ENCODE results near the gene PIM3.
A peak's percentile ranks its signal among the peaks of the same experiment; 100 is the strongest.
"Not testable (repeated sequence)": the region's sequence is repeated elsewhere in the genome, so short reads cannot be mapped to it uniquely, and the experiment has no call there.

Gene PIM3

DNA sequence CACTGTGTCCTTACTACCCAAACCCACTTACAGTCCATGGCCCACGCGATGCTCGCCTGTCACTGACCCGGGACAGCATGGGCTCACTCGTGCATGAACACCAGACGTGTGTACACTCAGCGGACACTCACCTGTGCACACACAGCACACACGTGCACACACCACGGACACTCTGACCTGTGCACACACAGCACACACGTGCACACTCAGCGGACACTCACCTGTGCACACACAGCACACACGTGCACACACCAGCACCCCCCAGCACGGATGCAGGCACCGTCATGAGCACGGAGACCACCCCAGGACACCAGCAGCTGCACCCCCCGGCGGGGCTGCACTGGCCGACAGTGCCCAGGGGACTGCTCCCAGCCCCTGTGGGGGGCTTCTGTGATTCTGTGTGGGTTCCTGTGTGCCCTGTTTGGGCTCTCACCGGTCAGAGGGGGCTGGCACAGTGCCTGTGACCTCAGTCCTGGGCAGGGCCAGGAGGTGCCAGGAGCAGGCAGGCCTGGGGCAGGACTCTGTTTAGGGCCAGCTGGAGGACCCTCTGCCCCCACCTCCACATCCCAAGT is 21.9 kb upstream of the PIM3 start:
- Histone ChIP-seq H3K36me3 (ENCODE audit: control insufficient read depth, insufficient read depth, low read length) (no peaks in the 10 kb centered on the region), H3K27ac (ENCODE audit: low read depth, low read length) (no peak overlapping the region), H3K4me1 (ENCODE audit: control insufficient read depth, insufficient read depth, low read length) (peaks cover 14% of the 10 kb centered on the region), H3K4me3 (ENCODE audit: low read length) (no peak overlapping the region), H3K9ac (ENCODE audit: low read length) (no peak overlapping the region), H3K27me3 (ENCODE audit: control insufficient read depth, insufficient read depth, low read length) (no peaks in the 10 kb centered on the region)

DNA sequence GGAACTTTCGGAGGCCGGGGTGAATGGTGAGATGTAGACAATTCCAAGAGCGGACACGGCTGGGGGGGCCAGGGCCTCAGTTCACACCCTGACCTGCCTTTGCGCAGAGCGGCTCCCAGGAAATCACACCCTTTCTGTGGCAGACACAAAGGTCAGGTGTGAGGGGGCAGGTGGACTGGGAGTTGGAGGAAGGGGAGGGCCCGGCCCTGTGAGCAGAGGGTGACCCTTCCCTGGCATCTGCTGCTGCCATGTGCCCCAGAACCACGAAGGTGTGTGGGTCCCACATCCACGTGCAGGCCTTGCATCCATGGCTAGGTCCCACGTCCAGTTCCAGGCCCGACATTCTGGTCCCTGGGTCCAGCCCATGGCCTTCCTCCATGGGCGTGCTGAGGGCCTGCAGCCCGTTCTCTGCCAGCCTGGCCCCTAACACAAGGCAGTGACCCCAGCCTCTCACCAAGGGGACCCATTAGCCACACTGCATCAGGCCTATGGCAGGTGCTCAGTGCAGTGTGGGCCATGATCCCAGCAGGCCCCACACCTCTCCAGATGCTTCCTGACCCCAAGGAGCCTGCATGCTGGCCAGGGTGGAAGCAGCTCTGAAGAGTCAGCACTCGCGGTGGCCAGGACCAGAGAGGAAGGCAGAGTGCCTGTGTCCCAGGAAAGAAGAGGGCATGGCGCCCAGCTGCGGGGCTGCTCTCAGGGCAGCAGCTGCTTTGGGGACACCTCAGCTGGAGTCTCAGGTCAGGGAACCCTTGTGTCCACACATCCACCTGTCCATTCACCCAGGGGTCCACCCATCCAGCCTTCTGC is 18.9 kb upstream of the PIM3 start:
- no peak overlapping the region for H3K9ac ChIP-seq (ENCODE audit: low read length)
- H3K27me3 ChIP-seq (ENCODE audit: control insufficient read depth, insufficient read depth, low read length) = no peaks in the 10 kb centered on the region
- H3K4me3 ChIP-seq (ENCODE audit: low read length) = no peak overlapping the region
- H3K36me3 ChIP-seq (ENCODE audit: control insufficient read depth, insufficient read depth, low read length) = no peaks in the 10 kb centered on the region
- H3K4me1 ChIP-seq (ENCODE audit: control insufficient read depth, insufficient read depth, low read length) = peaks cover 10% of the 10 kb centered on the region
- no peak overlapping the region for H3K27ac ChIP-seq (ENCODE audit: low read depth, low read length)

- Histone ChIP-seq H3K36me3 (ENCODE audit: control insufficient read depth, insufficient read depth, low read length) (no peaks in the 10 kb centered on the region), H3K27me3 (ENCODE audit: control insufficient read depth, insufficient read depth, low read length) (no peaks in the 10 kb centered on the region), H3K4me1 (ENCODE audit: control insufficient read depth, insufficient read depth, low read length) (no peaks in the 10 kb centered on the region), H3K4me3 (ENCODE audit: low read length) (no peak overlapping the region), H3K9ac (ENCODE audit: low read length) (no peak overlapping the region), H3K27ac (ENCODE audit: low read depth, low read length) (no peak overlapping the region)
Measured at GRCh38 chr22:49942565-49943404, 17.8 kb upstream of the PIM3 start.

- Histone ChIP-seq H3K27me3 (ENCODE audit: control insufficient read depth, insufficient read depth, low read length) (no peaks in the 10 kb centered on the region), H3K9ac (ENCODE audit: low read length) (no peak overlapping the region), H3K4me3 (ENCODE audit: low read length) (no peak overlapping the region), H3K4me1 (ENCODE audit: control insufficient read depth, insufficient read depth, low read length) (no peaks in the 10 kb centered on the region), H3K36me3 (ENCODE audit: control insufficient read depth, insufficient read depth, low read length) (no peaks in the 10 kb centered on the region), H3K27ac (ENCODE audit: low read depth, low read length) (no peak overlapping the region)
Measured at GRCh38 chr22:49943405-49943765, 17.2 kb upstream of the PIM3 start.

- no peak overlapping the region for H3K27ac ChIP-seq (ENCODE audit: low read depth, low read length)
- H3K9ac ChIP-seq (ENCODE audit: low read length) = no peak overlapping the region
Measured at GRCh38 chr22:49943771-49944398, 16.7 kb upstream of the PIM3 start.

DNA sequence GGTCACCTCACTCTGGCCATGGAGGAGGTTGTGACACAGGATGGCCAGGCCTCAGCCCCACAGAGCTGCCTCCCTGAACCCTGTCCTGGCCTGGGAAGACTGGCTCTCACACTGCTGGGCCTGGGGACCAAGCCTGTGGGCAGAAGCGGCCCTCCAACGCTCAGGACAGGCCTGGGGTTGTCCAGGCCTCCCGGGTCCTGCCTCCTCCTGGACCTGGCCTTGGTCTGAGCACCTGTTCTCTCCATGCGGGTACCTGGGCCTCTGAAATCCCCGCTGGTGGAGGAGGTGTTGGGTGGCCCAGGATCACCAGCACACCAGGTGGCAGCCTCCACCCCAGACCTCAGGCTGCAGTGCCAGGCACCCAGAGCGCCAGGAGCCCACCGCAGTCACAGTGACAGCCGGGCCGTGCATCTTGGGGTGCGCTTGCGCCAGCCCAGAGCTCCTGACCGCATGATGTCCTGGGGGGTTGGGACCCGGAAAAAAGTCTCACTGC is 16.1 kb upstream of the PIM3 start:
- Histone ChIP-seq H3K27me3 (ENCODE audit: control insufficient read depth, insufficient read depth, low read length) (no peaks in the 10 kb centered on the region), H3K4me3 (ENCODE audit: low read length) (no peak overlapping the region), H3K9ac (ENCODE audit: low read length) (no peak overlapping the region), H3K27ac (ENCODE audit: low read depth, low read length) (no peak overlapping the region), H3K4me1 (ENCODE audit: control insufficient read depth, insufficient read depth, low read length) (no peaks in the 10 kb centered on the region), H3K36me3 (ENCODE audit: control insufficient read depth, insufficient read depth, low read length) (no peaks in the 10 kb centered on the region)

More at GRCh38 chr22:49943771-49944398, 16.7 kb upstream of the PIM3 start:
- H3K27me3 ChIP-seq (ENCODE audit: control insufficient read depth, insufficient read depth, low read length) = no peaks in the 10 kb centered on the region
- no peak overlapping the region for H3K4me3 ChIP-seq (ENCODE audit: low read length)
- H3K36me3 ChIP-seq (ENCODE audit: control insufficient read depth, insufficient read depth, low read length) = no peaks in the 10 kb centered on the region
- no peaks in the 10 kb centered on the region for H3K4me1 ChIP-seq (ENCODE audit: control insufficient read depth, insufficient read depth, low read length)

GRCh38 chr22:49945042-49945794 is 15.4 kb upstream of the PIM3 start:
- not testable (repeated sequence) for H3K9ac ChIP-seq (ENCODE audit: low read length); H3K36me3 ChIP-seq (ENCODE audit: control insufficient read depth, insufficient read depth, low read length); H3K27me3 ChIP-seq (ENCODE audit: control insufficient read depth, insufficient read depth, low read length); H3K27ac ChIP-seq (ENCODE audit: low read depth, low read length); H3K4me3 ChIP-seq (ENCODE audit: low read length); H3K4me1 ChIP-seq (ENCODE audit: control insufficient read depth, insufficient read depth, low read length)

DNA sequence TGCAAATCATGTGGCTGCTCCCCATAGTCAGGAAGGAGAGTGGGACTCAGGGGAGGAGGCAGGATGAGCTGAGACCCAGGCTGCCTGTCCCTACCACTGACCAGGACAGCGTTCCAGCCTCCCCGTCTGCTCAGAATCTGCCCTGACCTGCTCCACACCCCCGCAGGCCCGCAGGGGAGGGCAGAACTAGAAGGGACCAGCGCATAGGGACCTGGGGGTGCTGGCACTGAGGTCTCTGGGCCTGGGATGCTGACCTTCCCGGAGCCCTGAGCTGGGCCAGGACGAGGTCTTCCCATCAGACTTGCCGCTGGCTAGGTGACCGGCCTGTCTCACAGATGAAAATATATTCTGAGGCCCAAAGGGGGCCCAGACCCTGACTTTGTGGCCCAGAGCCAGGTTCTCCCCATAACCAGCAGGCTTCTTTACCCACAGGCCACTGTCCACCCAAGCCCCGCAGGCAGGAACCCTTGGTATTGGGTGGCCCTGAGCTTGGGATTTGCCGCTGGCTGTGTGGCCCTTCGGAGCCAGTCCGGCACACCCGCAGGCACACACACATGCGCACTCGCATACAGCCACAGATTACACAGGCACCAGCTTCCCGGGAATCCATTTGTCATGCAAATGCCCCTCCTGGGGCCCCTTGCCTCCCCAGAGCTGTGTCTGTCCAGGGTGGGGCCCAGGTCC is 13.8 kb upstream of the PIM3 start:
- Histone ChIP-seq H3K9ac (ENCODE audit: low read length) (no peak overlapping the region), H3K4me1 (ENCODE audit: control insufficient read depth, insufficient read depth, low read length) (no peaks in the 10 kb centered on the region), H3K4me3 (ENCODE audit: low read length) (peak overlapping the region; percentile 11), H3K27ac (ENCODE audit: low read depth, low read length) (no peak overlapping the region), H3K36me3 (ENCODE audit: control insufficient read depth, insufficient read depth, low read length) (no peaks in the 10 kb centered on the region), H3K27me3 (ENCODE audit: control insufficient read depth, insufficient read depth, low read length) (no peaks in the 10 kb centered on the region)

GRCh38 chr22:49947296-49947622 is 13.3 kb upstream of the PIM3 start:
- no peak overlapping the region for H3K9ac ChIP-seq (ENCODE audit: low read length)
- no peaks in the 10 kb centered on the region for H3K27me3 ChIP-seq (ENCODE audit: control insufficient read depth, insufficient read depth, low read length)
- H3K4me3 ChIP-seq (ENCODE audit: low read length) = peak overlapping the region; percentile 11
- no peak overlapping the region for H3K27ac ChIP-seq (ENCODE audit: low read depth, low read length)
- no peaks in the 10 kb centered on the region for H3K36me3 ChIP-seq (ENCODE audit: control insufficient read depth, insufficient read depth, low read length)
- no peaks in the 10 kb centered on the region for H3K4me1 ChIP-seq (ENCODE audit: control insufficient read depth, insufficient read depth, low read length)

DNA sequence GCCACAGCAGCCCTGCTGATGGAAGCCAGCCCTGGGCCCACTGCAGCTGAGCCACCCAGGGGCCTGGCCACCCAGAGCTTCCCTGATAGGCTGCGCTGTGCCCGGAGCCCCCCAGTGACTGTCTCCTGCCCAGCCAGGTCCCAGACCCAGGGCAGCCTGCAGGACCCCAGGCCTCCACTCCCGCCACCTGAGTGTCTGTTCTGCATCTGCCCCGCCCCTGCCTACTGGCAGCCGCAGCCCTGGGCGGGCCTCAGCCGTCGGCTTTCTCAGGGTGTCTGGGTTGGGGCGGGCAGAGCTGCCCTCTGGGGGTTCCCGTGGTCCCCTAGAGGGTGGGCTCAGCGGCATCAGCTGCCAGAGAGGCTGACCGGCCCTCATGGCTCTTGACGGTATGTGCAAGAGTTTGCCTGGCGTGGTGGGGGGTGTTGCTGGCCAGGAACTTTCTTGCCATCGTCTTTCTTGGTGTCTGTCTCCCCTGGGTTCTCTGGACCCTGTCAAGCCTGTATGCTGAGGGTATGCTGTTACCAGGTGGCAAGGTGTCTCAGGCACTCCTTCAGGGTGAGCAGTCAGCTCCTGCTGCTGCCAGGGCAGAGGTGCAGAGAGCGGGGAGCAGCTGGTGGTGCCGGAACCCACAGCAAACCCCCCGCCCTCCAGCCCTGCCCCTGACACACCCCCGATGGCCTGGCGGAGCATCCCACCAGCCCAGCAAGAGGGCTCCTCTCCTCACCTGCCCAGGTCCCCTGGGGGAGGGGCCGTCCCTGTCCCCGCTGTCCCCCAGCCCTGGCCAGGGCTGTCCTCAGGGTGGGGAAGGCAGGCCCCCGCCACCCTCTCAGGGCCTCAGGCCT is 12.2 kb upstream of the PIM3 start:
- Histone ChIP-seq H3K9ac (ENCODE audit: low read length) (peak overlapping the region; percentile 86), H3K4me1 (ENCODE audit: control insufficient read depth, insufficient read depth, low read length) (no peaks in the 10 kb centered on the region), H3K27ac (ENCODE audit: low read depth, low read length) (peak overlapping the region; percentile 7), H3K36me3 (ENCODE audit: control insufficient read depth, insufficient read depth, low read length) (no peaks in the 10 kb centered on the region), H3K27me3 (ENCODE audit: control insufficient read depth, insufficient read depth, low read length) (no peaks in the 10 kb centered on the region), H3K4me3 (ENCODE audit: low read length) (peak overlapping the region; percentile 43)
